ENCODE results near the gene DCX. TPM values are rescaled to one million over a fixed set of nuclear protein-coding genes. Genes with fewer than 3 reads are reported as not detected.

DCX gene
- total RNA-seq, 1 donor from 2014 or later: not detected

DNA sequence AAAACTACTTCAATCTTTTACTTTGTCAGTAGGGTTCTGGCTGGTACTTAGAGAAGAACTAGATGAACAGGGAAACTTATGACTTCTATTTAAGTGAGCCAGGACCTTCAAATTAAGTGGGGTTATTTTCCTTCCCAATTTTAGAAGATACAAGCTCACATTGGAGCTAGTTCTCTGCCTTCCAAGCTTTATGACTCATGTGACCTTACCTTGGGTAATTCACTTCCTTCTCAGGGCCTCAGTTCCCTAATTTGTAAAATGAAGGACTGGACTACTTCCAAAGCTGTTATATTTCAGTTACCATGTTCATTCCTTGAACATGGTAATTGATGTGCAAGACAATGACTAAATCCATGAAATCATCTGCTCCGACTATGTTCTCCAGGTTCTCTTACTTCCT lies 32.0 kb upstream of the DCX start:
- TF ChIP-seq CTCF (IDR thresholded peaks at IDR 0.05): no peak
- no peak for TF ChIP-seq POLR2A (IDR thresholded peaks at IDR 0.05)
- TF ChIP-seq POLR2AphosphoS5 (IDR thresholded peaks at IDR 0.05; ENCODE audit: insufficient read depth in 1 of 2, low read depth in 1 of 2): no peak
- Histone ChIP-seq H3K9me3 (no peaks in the 10 kb centered on the region), H3K4me3 (no peak overlapping the region), H3K27ac (no peak overlapping the region), H3K4me1 (no peaks in the 10 kb centered on the region), H3K36me3 (no peaks in the 10 kb centered on the region), H3K27me3 (no peaks in the 10 kb centered on the region)
- no peak for DNase-seq (ENCODE audit: extremely low spot score in 2 of 2)
- intact Hi-C loops (cut with DNase I): no loop called here

- no peak for TF ChIP-seq POLR2AphosphoS5 (IDR thresholded peaks at IDR 0.05; ENCODE audit: insufficient read depth in 1 of 2, low read depth in 1 of 2)
- TF ChIP-seq POLR2A (IDR thresholded peaks at IDR 0.05): no peak
- TF ChIP-seq CTCF (IDR thresholded peaks at IDR 0.05): no peak
- no peaks in the 10 kb centered on the region for H3K4me1 ChIP-seq
- H3K27ac ChIP-seq: no peak overlapping the region
- no peaks in the 10 kb centered on the region for H3K27me3 ChIP-seq
- DNase-seq (ENCODE audit: extremely low spot score in 2 of 2): no peak
- H3K9me3 ChIP-seq: no peaks in the 10 kb centered on the region
- no peaks in the 10 kb centered on the region for H3K36me3 ChIP-seq
- no peak overlapping the region for H3K4me3 ChIP-seq
- intact Hi-C loops (cut with DNase I): no loop called here
Measured at GRCh38 chrX:111442791-111443190, 30.8 kb upstream of the DCX start.

GRCh38 chrX:111435469-111435868 lies 23.5 kb upstream of the DCX start:
- intact Hi-C loops (cut with DNase I): no loop called here
- H3K27me3 ChIP-seq: no peaks in the 10 kb centered on the region
- H3K36me3 ChIP-seq: no peaks in the 10 kb centered on the region
- no peak for DNase-seq (ENCODE audit: extremely low spot score in 2 of 2)
- no peaks in the 10 kb centered on the region for H3K9me3 ChIP-seq
- no peak for TF ChIP-seq CTCF (IDR thresholded peaks at IDR 0.05)
- no peak overlapping the region for H3K27ac ChIP-seq
- H3K4me3 ChIP-seq: no peak overlapping the region
- H3K4me1 ChIP-seq: no peaks in the 10 kb centered on the region

DNA sequence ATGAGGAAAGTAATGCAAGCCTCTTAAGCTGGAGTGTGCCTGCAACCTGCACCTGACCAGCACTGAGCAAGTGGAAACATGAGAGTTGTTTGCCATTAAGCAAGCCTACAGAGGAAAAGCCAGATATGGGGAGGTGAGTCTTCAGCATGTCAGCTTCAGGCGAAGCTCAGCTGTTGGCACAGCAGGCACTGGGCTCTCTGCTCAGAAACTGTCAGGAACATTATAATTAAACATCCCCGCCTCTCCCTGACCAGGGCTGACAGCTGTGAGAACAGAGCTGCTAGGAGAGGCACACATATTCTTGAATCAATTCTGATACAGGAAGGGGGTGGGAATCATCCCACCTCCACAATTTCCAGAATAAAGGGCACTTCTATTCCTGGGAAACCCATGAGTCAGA lies 19.0 kb upstream of the DCX start:
- no peak overlapping the region for H3K27ac ChIP-seq
- intact Hi-C loops (cut with DNase I): no loop called here
- H3K9me3 ChIP-seq: no peaks in the 10 kb centered on the region
- no peak for DNase-seq (ENCODE audit: extremely low spot score in 2 of 2)
- no peaks in the 10 kb centered on the region for H3K27me3 ChIP-seq
- no peak for TF ChIP-seq CTCF (IDR thresholded peaks at IDR 0.05)
- TF ChIP-seq POLR2A (IDR thresholded peaks at IDR 0.05): no peak
- no peak for TF ChIP-seq POLR2AphosphoS5 (IDR thresholded peaks at IDR 0.05; ENCODE audit: insufficient read depth in 1 of 2, low read depth in 1 of 2)
- no peaks in the 10 kb centered on the region for H3K4me1 ChIP-seq
- H3K4me3 ChIP-seq: no peak overlapping the region
- no peaks in the 10 kb centered on the region for H3K36me3 ChIP-seq

DNA sequence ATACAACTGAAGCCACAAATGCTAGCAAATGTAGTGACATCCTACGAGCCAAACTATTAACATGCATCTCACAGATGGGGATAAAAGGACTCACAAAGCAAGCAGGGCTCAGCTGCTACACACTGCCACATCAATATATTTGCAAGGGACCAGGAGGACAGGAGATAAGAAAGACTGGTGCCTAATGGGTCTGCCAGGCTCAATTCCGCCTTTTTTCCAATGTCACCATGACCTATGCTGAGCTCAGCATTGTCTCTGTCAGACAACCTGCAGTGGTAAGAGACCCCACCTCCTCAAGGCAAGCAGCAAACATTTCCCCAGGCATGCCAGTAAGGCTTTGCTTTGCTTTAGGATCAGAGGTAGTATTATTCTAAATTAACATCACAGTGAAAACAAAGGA lies 435 bp downstream of the DCX start:
- Histone ChIP-seq H3K27ac (no peak overlapping the region), H3K36me3 (no peaks in the 10 kb centered on the region), H3K4me3 (no peak overlapping the region), H3K4me1 (no peaks in the 10 kb centered on the region), H3K9me3 (no peaks in the 10 kb centered on the region), H3K27me3 (no peaks in the 10 kb centered on the region)
- intact Hi-C loops (cut with DNase I): no loop called here
- TF ChIP-seq POLR2A (IDR thresholded peaks at IDR 0.05) (no peak), POLR2AphosphoS5 (IDR thresholded peaks at IDR 0.05; ENCODE audit: insufficient read depth in 1 of 2, low read depth in 1 of 2) (no peak), CTCF (IDR thresholded peaks at IDR 0.05) (no peak)
- DNase-seq (ENCODE audit: extremely low spot score in 2 of 2): no peak
